Chondrocyte (in vitro differentiated cells): Measurements from ENCODE around the gene GTF2I. TPM values are rescaled to one million over a fixed set of nuclear protein-coding genes. Genes with fewer than 3 reads are reported as not detected.
"Not testable (repeated sequence)": the region's sequence is repeated elsewhere in the genome, so short reads cannot be mapped to it uniquely, and the experiment has no call there.

Experiments used
- DNase-seq: peaks from one replicate; pipeline ENCODE4 v3.0.0; 2021; ENCODE audit warnings: mixed read lengths, low spot score
- H3K27ac Mint-ChIP-seq: one replicate; pipeline ENCODE4 v1.8.0; 2021; ENCODE audit warnings: mild to moderate bottlenecking, moderate library complexity, mixed read lengths; ENCODE audit not compliant: unreplicated experiment
- H3K27me3 Mint-ChIP-seq: 2 replicates; pipeline ENCODE4 v1.8.0; 2021; ENCODE audit warnings: low read depth, mixed read lengths
- H3K36me3 Mint-ChIP-seq: 2 replicates; pipeline ENCODE4 v1.8.0; 2021; ENCODE audit warnings: low read depth, mixed read lengths
- H3K4me1 Mint-ChIP-seq: 2 replicates; pipeline ENCODE4 v1.8.0; 2021; ENCODE audit warnings: low read depth, mild to moderate bottlenecking, mixed read lengths
- H3K4me3 Mint-ChIP-seq: one replicate; pipeline ENCODE4 v1.8.0; 2021; ENCODE audit warnings: mild to moderate bottlenecking, moderate library complexity, mixed read lengths; ENCODE audit not compliant: unreplicated experiment
- H3K9me3 Mint-ChIP-seq: 2 replicates; pipeline ENCODE4 v1.8.0; 2021; ENCODE audit warnings: low read depth, mixed read lengths
- total RNA-seq: library from RNA; stranded (reverse); gene quantifications from 3 replicates; pipeline ENCODE4 v1.2.1, GENCODE V29; 2021
- TF ChIP-seq, protein P1 (sequence below): fragments of 200-600 bp; sonication (generic); IDR thresholded peaks from 2 replicates; pipeline ENCODE4 v1.5.0; 2021; ENCODE audit warnings: antibody characterized with exemption, mild to moderate bottlenecking, moderate library complexity

The GTF2I gene
- total RNA-seq, 1 donor from 2014 or later = 157 TPM

DNA sequence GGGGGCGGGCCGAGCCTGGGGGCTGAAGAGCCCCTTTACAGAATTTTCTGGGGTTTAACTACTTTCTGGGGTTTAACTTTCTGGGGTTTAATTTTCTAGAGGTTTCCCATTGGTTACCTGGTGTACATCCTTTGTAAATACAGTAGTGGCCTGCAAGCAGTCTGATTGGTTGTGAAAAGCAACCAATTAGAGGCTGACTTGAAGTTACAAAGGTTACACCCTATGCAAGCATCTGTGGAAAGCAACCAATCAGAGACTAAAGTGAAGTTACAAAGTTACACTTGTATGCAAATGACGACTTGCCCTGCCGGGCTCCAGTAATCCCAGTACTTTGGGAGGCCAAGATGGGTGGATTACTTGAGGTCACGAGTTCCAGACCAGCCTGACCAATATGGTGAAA, 27.4 kb downstream of the GTF2I start:
- Mint-ChIP-seq H3K27ac (no peak overlapping the region), H3K27me3 (no peaks in the 10 kb centered on the region), H3K36me3 (peaks cover 5% of the 10 kb centered on the region), H3K4me1 (peaks cover 16% of the 10 kb centered on the region), H3K9me3 (no peaks in the 10 kb centered on the region), H3K4me3 (no peak overlapping the region)
- TF ChIP-seq, protein P1, sequence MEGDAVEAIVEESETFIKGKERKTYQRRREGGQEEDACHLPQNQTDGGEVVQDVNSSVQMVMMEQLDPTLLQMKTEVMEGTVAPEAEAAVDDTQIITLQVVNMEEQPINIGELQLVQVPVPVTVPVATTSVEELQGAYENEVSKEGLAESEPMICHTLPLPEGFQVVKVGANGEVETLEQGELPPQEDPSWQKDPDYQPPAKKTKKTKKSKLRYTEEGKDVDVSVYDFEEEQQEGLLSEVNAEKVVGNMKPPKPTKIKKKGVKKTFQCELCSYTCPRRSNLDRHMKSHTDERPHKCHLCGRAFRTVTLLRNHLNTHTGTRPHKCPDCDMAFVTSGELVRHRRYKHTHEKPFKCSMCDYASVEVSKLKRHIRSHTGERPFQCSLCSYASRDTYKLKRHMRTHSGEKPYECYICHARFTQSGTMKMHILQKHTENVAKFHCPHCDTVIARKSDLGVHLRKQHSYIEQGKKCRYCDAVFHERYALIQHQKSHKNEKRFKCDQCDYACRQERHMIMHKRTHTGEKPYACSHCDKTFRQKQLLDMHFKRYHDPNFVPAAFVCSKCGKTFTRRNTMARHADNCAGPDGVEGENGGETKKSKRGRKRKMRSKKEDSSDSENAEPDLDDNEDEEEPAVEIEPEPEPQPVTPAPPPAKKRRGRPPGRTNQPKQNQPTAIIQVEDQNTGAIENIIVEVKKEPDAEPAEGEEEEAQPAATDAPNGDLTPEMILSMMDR = no peak
- no peak for DNase-seq

DNA sequence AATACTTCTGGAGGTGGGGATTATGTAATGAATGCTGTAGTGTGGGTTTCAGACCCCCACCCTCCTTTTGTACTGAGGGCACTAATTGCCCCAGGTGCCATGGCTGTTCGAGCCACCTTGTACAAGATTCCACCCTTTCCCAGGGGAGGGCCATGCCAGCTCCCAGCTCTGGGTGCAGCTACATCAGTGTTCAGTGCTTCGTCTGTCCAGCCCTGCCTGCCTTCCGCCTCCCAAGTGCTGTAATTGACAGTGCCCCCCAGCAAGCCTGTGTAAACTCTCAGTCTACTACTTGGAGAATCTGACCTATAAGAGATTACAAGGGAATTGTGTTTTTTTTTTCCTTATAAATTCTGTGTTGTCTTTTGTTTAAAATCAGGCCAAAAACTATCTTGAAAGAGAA, 33.0 kb downstream of the GTF2I start:
- TF ChIP-seq, protein P1 = no peak
- peaks cover 28% of the 10 kb centered on the region for H3K36me3 Mint-ChIP-seq
- DNase-seq = no peak

DNA sequence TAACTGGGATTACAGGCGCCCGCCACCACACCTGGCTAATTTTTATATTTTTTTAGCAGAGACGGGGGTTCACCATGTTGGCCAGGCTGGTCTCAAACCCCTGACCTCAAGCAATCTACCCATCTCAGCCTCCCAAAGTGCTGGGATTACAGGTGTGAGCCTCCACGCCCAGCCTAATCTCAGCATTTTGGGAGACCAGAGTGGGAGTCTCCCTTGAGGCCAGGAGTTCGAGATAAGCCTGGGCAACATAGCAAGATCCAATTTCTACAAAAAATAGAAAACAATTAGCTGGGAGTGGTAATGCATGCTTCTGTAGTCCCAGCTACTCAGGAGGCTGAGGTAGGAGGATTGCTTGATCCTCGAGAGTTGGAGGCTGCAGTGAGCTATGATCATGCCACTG, 46.9 kb downstream of the GTF2I start:
- not testable (repeated sequence) for H3K4me1 Mint-ChIP-seq, H3K4me3 Mint-ChIP-seq
- H3K36me3 Mint-ChIP-seq = peaks cover 36% of the 10 kb centered on the region

More for the DNA sequence above, 33.0 kb downstream of the GTF2I start:
- peaks cover 10% of the 10 kb centered on the region for H3K4me1 Mint-ChIP-seq
- H3K9me3 Mint-ChIP-seq = no peaks in the 10 kb centered on the region
- H3K27ac Mint-ChIP-seq = no peak overlapping the region
- no peaks in the 10 kb centered on the region for H3K27me3 Mint-ChIP-seq
- no peak overlapping the region for H3K4me3 Mint-ChIP-seq

DNA sequence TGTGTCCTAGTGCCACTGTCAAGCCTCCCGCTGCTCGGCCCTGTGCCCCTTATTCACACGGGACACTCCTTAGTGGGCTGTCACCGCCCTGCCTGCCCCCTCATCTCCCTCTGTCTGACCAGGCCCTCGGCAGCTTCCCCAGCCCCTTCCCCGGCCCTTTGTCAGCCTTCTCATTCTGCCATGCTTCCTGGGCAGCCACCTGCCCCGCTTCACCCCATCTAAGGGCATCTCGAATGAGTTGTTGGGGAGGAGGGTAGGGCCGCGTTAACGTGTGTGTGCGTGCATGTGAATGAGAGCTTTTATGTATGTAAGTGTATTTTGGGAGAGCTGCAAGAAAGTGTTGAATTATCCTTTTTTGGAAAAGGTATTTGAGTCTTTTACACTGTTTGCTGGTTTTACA, 49.7 kb downstream of the GTF2I start:
- Mint-ChIP-seq H3K27me3 (no peaks in the 10 kb centered on the region), H3K36me3 (peaks cover 40% of the 10 kb centered on the region)

More for the DNA sequence above, 46.9 kb downstream of the GTF2I start:
- H3K27me3 Mint-ChIP-seq, H3K27ac Mint-ChIP-seq, H3K9me3 Mint-ChIP-seq, DNase-seq: not testable (repeated sequence)

DNA sequence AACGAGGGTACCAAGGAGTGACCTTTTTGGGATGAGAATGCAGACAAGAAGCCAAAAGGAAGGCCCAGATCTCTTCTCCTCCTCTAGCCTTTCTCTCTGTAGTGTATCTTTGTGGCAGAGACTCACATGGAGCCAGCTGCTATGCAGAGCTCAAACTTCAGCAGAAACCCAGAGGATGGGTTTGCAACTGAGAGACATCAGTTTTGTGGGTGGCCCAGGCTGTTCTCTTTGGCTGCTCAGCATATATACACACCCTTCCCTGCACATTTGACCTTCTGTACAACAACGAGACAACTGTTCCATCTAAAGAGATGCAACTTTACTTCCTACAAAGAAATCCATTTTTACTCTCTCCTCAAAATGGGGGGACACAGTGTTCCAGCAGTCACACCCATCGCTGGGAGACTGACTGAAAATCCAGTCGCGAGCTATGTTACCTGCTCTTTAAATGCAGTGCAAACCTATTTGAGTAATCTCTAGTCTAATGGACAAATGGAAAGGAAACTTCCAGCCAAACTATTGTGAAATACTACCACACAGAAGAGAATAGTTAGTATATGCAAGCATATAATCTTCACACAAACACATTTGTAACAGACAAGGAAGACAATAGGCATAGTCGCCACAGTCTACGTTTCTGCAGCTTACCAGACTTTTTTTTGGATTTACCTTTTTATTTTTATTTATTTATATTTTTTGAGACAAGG, 51.2 kb downstream of the GTF2I start:
- Mint-ChIP-seq H3K4me3 (no peak overlapping the region), H3K9me3 (peaks cover 9% of the 10 kb centered on the region), H3K4me1 (no peaks in the 10 kb centered on the region), H3K27ac (no peak overlapping the region), H3K27me3 (no peaks in the 10 kb centered on the region), H3K36me3 (peaks cover 44% of the 10 kb centered on the region)
- DNase-seq = no peak
- TF ChIP-seq, protein P1 = no peak

More for the DNA sequence above, 49.7 kb downstream of the GTF2I start:
- H3K4me3 Mint-ChIP-seq = no peak overlapping the region
- TF ChIP-seq, protein P1 = no peak
- no peaks in the 10 kb centered on the region for H3K4me1 Mint-ChIP-seq
- H3K27ac Mint-ChIP-seq = peak overlapping the region; percentile 12
- DNase-seq = peak; percentile 49
- peaks cover 1% of the 10 kb centered on the region for H3K9me3 Mint-ChIP-seq
